ENCODE results near the gene RTN4R. TPM values are rescaled to one million over a fixed set of nuclear protein-coding genes. Genes with fewer than 3 reads are reported as not detected.
A peak's percentile ranks its signal among the peaks of the same experiment; 100 is the strongest.

RTN4R gene
- total and polyA plus RNA-seq, 2 of the 8 experiments (the other 6 are each of a cell fraction or from before 2014, with no cell fraction given), result 21.8 to 41.3 TPM

GRCh38 chr22:20205964-20206708 is 62.0 kb downstream of the RTN4R start:
- H2AK5ac ChIP-seq (ENCODE audit: low read depth, low read length), result no peak overlapping the region
- H2BK20ac ChIP-seq (ENCODE audit: low read length), result 0 out of 2 replicates have a peak overlapping the region, but pooled peaks have one; percentile 7
- 55% methylated on average over 12 of the region's 12 CpGs; no CpG with 5 or more reads in 1 of the 2 experiments for WGBS, 2 experiments (ENCODE audit: extremely low coverage in 1 of 2, insufficient coverage in 1 of 2, insufficient read length in 1 of 2, insufficient replicate concordance in 2 of 2, low coverage in 1 of 2, low lambda C conversion rate in 2 of 2, missing lambda C conversion rate in 1 of 2)
- no peaks in the 10 kb centered on the region for H3K79me2 ChIP-seq (ENCODE audit: control insufficient read depth in 1 of 2, insufficient read depth in 2 of 2, low read length in 2 of 2)
- no peak overlapping the region for H3K23ac ChIP-seq (ENCODE audit: insufficient read length)
- H2BK12ac ChIP-seq (ENCODE audit: low read depth, low read length), result no peak overlapping the region
- CTCF ChIA-PET (ENCODE audit: partially characterized antibody), result interaction anchor here (0.6 to 5.0 kb wide), 10 partner anchors 9 to 220 kb away, joined by 3 to 34 read pairs (median 4); no protein-coding TSS in a partner anchor
- H2BK15ac ChIP-seq (ENCODE audit: low read length), result no peak overlapping the region
- H4K91ac ChIP-seq (replicated peaks; ENCODE audit: insufficient read length, low read length), result no peak overlapping the region
- no peaks in the 10 kb centered on the region; the same call in 1 of the 2 replicates for H3K23me2 ChIP-seq (ENCODE audit: low read depth, low read length)
- no peak overlapping the region for H3K14ac ChIP-seq (ENCODE audit: insufficient read length)
- peaks cover 0 to 1% of the 10 kb centered on the region in 2 experiments for H4K20me1 ChIP-seq (replicated peaks in 1 of 2; ENCODE audit: control insufficient read depth in 1 of 2, insufficient read depth in 2 of 2, low read length in 2 of 2)
- H3K18ac ChIP-seq (ENCODE audit: extremely low read depth, low read length), result peak overlapping the region; percentile 83
- H2BK5ac ChIP-seq (ENCODE audit: low read depth, low read length), result peak overlapping the region; percentile 71; the same call in 1 of the 2 replicates
- no peak overlapping the region for H3K27ac ChIP-seq (ENCODE audit: low read depth, low read length)
- no peaks in the 10 kb centered on the region for H3K36me3 ChIP-seq (ENCODE audit: control insufficient read depth in 2 of 4, insufficient read depth in 4 of 4, low read length in 3 of 4)
- H3K9me3 ChIP-seq (ENCODE audit: insufficient read depth in 2 of 2, low read depth in 1 of 2, low read length in 1 of 2), result no peaks in the 10 kb centered on the region
- no peak overlapping the region; the same call in 1 of the 2 replicates for H2AFZ ChIP-seq (ENCODE audit: low read length)
- no peak overlapping the region for H4K5ac ChIP-seq (ENCODE audit: insufficient read length, low read depth, low read length)
- TF ChIP-seq NRF1 (IDR thresholded peaks at IDR 0.05; ENCODE audit: low read depth, low read length) (no peak), NANOG (IDR thresholded peaks at IDR 0.05; ENCODE audit: insufficient read depth, low read depth, low read length, poor library complexity, severe bottlenecking) (no peak), EZH2 (IDR thresholded peaks at IDR 0.05; ENCODE audit: low read depth, low read length, severe bottlenecking) (no peak), RXRA (IDR thresholded peaks at IDR 0.05; ENCODE audit: insufficient read depth, low read depth, low read length) (no peak), CHD2 (IDR thresholded peaks at IDR 0.05; ENCODE audit: low read length) (no peak), CREB1 (IDR thresholded peaks at IDR 0.05) (no peak), CEBPB (IDR thresholded peaks at IDR 0.05; ENCODE audit: low read depth, low read length) (no peak)
- TF ChIP-seq, protein P1, sequence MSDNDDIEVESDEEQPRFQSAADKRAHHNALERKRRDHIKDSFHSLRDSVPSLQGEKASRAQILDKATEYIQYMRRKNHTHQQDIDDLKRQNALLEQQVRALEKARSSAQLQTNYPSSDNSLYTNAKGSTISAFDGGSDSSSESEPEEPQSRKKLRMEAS (IDR thresholded peaks at IDR 0.05), result peak; percentile 19; the same call in 1 of the 2 replicates
- H3K4me3 ChIP-seq (ENCODE audit: extremely low read depth in 1 of 4, insufficient read depth in 2 of 4, low read depth in 3 of 4, low read length in 4 of 4), result no peak overlapping the region
- FAIRE-seq, result no peak
- H3K4me2 ChIP-seq (ENCODE audit: insufficient read depth in 1 of 2, low read depth in 2 of 2, low read length in 2 of 2), result peak overlapping the region in 1 of 2 experiments; percentile 34; a peak in 2 of 4 replicates
- POLR2A ChIA-PET (ENCODE audit: partially characterized antibody), result interaction anchor here (0.7 to 1.7 kb wide), 6 partner anchors 10 to 78 kb away, joined by 3 read pairs; no protein-coding TSS in a partner anchor
- peaks cover 0 to 23% (median 16%) of the 10 kb centered on the region in 4 experiments; a peak in 6 of 7 replicates for H3K4me1 ChIP-seq (replicated peaks in 1 of 4; ENCODE audit: control insufficient read depth in 3 of 4, insufficient read depth in 4 of 4, low read length in 3 of 4)
- no peak overlapping the region for H3K4ac ChIP-seq (replicated peaks; ENCODE audit: insufficient read length, low read depth, low read length)
- H3K9ac ChIP-seq (replicated peaks in 1 of 4; ENCODE audit: extremely low read depth in 1 of 4, low read depth in 3 of 4, low read length in 3 of 4), result no peak overlapping the region
- H3K56ac ChIP-seq (replicated peaks; ENCODE audit: insufficient read length, low read depth, low read length), result no peak overlapping the region
- H3K79me1 ChIP-seq (ENCODE audit: low read depth, low read length), result no peaks in the 10 kb centered on the region
- H2BK120ac ChIP-seq (replicated peaks; ENCODE audit: low read depth, low read length), result no peak overlapping the region
- H4K8ac ChIP-seq (ENCODE audit: extremely low read depth, insufficient read depth, low read length), result no peak overlapping the region
- no peak for DNase-seq (ENCODE audit: low read depth in 1 of 2, low spot score in 2 of 2)
- H3K27me3 ChIP-seq (replicated peaks in 1 of 4; ENCODE audit: control insufficient read depth in 3 of 4, extremely low read depth in 1 of 4, insufficient read depth in 3 of 4, low read length in 3 of 4), result no peaks in the 10 kb centered on the region

Data from H1 (cell line).